Suppressor macrophage treated with lipopolysaccharide for 4 hours (primary cell): ENCODE results near the gene UNC13A.
"Not testable (repeated sequence)": the region's sequence is repeated elsewhere in the genome, so short reads cannot be mapped to it uniquely, and the experiment has no call there.

Experiments used
- DNase-seq: peaks from one replicate; pipeline ENCODE4 v3.0.0-alpha.2; 2020

UNC13A gene

GRCh38 chr19:17601683-17602082, 86.5 kb downstream of the UNC13A start:
- no peak for DNase-seq

GRCh38 chr19:17599780-17600179, 88.4 kb downstream of the UNC13A start:
- no peak for DNase-seq

- no peak for DNase-seq
These were observed 89.2 kb downstream of the UNC13A start for GRCh38 chr19:17598953-17599352.

GRCh38 chr19:17598063-17598462, 90.1 kb downstream of the UNC13A start:
- DNase-seq, result not testable (repeated sequence)

- DNase-seq, result not testable (repeated sequence)
These were observed 93.9 kb downstream of the UNC13A start for GRCh38 chr19:17594296-17594695.

- no peak for DNase-seq
These were observed 97.3 kb downstream of the UNC13A start for GRCh38 chr19:17590866-17591265.

- DNase-seq, result not testable (repeated sequence)
These were observed 102.8 kb downstream of the UNC13A start for GRCh38 chr19:17585395-17585794.

- no peak for DNase-seq
These were observed 104.0 kb downstream of the UNC13A start for GRCh38 chr19:17584132-17584531.

- DNase-seq, result no peak
These were observed 105.5 kb downstream of the UNC13A start for GRCh38 chr19:17582613-17583012.

- no peak for DNase-seq
These were observed 106.8 kb downstream of the UNC13A start for GRCh38 chr19:17581211-17581874.

- DNase-seq, result no peak
These were observed 107.5 kb downstream of the UNC13A start for GRCh38 chr19:17580470-17581144.

- peak; percentile 65 for DNase-seq
These were observed 108.4 kb downstream of the UNC13A start for GRCh38 chr19:17579661-17580244.

GRCh38 chr19:17577457-17578097, 110.6 kb downstream of the UNC13A start:
- DNase-seq, result no peak

- DNase-seq, result no peak
These were observed 111.2 kb downstream of the UNC13A start for GRCh38 chr19:17576758-17577456.

GRCh38 chr19:17575871-17576757, 112.0 kb downstream of the UNC13A start:
- DNase-seq, result no peak

GRCh38 chr19:17572638-17573037, 115.5 kb downstream of the UNC13A start:
- DNase-seq, result no peak

- no peak for DNase-seq
These were observed 117.4 kb downstream of the UNC13A start for GRCh38 chr19:17570791-17571190.

GRCh38 chr19:17570291-17570690, 117.9 kb downstream of the UNC13A start:
- DNase-seq, result not testable (repeated sequence)

- DNase-seq, result no peak
These were observed 120.2 kb downstream of the UNC13A start for GRCh38 chr19:17567940-17568339.

- DNase-seq, result peak; percentile 20
These were observed 122.5 kb downstream of the UNC13A start for GRCh38 chr19:17565611-17566010.

GRCh38 chr19:17564781-17565180, 123.4 kb downstream of the UNC13A start:
- no peak for DNase-seq

GRCh38 chr19:17562561-17562960, 125.6 kb downstream of the UNC13A start:
- DNase-seq, result no peak
